IPS-11a (cell line): ENCODE results near the gene ARHGAP26.

Experiments used
- H3K4me3 ChIP-seq: one replicate; pipeline ENCODE4 v1.5.1; 2013; ENCODE audit warnings: low read depth, low read length, control low read depth

Gene ARHGAP26

DNA sequence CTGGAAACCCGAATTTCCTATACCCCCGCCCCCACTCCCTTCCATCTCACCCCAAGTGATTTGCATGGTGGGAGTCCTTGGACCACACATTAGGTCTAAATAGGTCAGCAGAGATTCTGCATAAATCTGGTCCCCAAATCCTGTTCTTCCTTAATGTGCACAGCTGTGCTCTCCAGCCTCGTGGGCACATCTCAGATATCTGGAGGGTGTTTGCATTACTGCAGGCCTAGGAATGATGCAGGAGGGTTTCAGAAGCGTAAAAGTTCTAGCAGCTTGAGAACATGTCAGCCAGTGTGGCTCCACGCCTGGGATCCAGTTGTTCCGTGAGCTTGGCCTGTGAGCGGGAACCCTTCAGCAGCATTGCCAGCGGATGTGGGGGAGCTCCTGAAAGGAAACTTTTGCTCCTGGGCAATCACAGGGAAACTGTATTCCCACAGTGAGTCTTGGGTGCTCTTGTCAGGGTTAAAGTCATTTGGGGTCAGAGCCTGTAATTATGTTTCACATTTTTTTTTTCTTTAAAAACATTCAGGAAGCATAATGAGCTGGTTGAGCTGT is 12.9 kb downstream of the ARHGAP26 start:
- H3K4me3 ChIP-seq: no peak overlapping the region

DNA sequence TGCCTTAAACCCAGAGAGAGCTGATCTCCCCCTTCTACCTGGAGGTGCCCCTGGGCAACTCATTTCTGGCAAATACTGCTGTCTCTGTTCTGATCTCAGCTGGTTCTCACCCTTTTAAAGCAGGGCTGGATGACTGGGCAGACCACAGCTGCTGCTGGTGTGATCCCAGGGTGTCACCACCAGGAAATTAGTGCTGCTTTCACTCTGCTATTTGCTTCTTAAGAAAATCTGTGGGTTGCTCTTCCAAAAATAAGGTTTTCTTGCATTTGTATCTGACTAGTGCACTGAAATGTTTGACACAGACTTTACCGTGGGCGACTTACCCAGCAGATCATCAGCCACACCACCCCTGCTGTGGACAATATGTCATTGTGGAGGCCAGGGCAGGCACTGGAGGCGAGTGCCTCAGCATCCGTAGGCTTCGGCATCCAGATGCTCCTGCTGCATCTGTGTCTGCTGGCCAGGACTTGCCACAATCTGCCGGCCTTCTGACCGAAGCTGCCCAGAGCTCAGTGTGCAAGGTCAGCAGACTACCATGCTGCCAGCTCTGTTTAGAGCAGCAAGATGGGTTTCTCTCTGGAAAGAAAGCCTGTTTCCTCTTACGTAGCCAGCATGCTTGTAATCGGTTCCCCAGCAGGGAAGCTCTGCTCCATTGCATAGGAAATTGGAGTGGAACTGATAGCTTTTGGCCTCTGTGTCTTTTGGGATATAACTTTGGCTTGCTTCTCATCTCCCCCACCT is 13.6 kb downstream of the ARHGAP26 start:
- H3K4me3 ChIP-seq: no peak overlapping the region

DNA sequence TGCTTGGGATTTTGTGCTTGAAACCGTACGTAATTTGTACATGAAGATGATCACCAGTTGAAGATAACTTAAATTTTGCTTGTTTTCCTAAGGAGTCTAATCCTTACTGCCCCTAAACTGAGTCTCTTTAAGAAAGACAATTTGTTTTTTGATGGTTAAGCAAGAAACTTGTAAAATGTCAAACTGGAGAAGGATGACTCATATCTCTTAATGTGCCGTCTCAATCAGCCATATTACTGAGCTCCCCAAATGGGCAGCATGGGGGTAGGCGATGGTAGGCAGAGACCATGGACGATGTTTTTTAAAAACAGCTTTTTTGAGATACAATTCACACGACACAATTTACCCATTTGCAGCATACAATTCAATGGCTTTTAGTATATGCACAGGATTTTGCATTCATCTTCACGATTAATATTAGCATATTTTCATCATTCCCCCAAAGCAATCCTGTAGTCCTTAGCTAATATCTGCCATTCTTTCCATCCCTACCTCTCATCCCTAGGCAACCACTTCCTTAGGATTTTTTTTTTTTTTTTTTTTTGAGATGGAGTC is 14.3 kb downstream of the ARHGAP26 start:
- no peak overlapping the region for H3K4me3 ChIP-seq

DNA sequence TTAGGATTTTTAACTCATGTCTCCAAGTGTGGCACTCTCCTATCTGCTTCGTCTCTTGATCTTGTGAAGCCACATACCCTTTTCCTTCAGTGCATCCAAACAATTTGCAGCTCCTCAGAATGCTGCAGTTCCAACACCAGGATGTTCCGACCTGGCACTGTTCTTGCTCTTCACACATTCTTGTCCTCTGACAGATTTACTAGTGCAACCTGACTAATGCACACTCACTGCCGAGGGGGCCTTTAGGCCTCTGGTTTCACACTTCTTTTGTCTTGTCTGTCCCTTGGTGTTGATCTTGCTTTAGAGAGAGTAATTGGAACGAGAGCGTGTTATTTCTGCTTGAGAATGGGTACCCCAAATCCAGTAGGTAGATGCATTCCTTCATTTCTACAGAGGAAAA is 15.0 kb downstream of the ARHGAP26 start:
- H3K4me3 ChIP-seq: no peak overlapping the region

DNA sequence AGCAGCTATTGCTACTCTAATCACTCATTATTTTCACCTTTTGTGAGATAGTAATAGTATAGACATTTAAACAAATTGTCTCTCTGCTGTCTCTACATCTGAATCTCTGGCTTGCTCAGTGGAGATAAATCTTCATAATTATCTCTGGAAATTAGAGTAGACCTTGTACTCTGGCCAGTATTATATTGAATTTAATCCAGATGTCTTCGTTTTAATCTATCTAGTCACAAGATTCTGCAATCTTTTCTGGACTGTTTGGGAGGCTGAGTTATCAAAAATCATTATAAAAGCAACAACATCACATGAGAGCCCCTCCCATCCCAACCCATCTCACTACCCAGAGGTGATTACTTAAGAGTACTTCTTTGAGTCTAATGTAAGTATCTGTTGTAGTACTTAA is 19.0 kb downstream of the ARHGAP26 start:
- H3K4me3 ChIP-seq: no peak overlapping the region

DNA sequence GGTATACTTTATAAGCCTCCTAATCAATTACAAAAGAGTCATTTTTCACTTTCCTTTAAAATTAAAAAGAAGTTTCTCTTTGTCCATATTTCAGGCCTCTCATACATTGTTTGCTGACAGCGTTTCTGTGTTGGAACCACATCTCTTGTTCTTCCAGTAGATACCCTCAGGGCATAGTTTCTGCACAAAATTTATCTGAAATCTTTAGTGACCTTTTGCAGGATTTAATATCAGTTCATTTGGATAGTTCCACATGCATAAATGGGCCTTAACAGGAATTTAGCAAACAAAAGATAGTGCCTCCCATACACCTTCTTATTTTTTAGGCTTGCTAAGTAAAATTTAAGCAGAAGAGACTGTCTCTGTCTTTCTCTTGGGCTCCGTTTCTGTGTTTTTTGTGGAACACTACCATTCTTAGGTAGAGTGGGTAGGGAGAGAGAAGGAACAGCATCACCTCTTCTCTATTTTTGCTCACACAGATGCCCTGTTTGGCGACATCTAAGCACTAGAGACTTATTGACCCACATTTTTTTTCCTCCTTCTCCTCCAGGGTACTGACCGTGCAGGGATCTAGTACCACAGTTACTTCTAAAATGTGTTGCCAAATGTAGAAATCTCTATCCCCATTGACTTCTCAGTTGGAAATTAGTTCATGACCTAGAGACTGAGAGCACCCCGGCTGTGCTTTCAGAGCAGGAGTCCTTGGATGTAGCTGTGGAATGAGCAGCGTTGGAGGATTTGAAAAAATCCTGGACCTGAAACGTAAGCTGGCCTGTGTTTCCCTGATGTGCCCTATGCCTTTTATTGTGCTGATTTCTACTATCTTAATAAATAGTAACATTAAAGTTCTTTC is 22.1 kb downstream of the ARHGAP26 start:
- no peak overlapping the region for H3K4me3 ChIP-seq

DNA sequence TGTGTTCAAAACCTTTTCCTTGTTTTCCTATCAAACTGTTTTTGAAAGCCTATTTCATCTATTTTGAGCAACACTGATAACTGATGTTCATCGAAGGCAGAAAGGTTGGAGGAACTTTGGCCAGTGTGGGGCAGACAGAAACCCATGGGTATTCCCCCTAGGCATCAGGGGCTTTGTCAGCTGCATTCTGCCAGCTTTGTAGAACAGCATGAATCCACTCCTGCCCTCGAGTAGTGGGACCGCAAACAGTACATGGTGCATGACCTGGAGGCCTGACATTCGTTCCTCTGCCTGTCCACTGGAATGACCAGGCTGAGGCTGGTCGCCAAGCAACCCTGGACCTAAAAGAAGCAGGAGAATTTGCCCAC is 22.7 kb downstream of the ARHGAP26 start:
- no peak overlapping the region for H3K4me3 ChIP-seq

DNA sequence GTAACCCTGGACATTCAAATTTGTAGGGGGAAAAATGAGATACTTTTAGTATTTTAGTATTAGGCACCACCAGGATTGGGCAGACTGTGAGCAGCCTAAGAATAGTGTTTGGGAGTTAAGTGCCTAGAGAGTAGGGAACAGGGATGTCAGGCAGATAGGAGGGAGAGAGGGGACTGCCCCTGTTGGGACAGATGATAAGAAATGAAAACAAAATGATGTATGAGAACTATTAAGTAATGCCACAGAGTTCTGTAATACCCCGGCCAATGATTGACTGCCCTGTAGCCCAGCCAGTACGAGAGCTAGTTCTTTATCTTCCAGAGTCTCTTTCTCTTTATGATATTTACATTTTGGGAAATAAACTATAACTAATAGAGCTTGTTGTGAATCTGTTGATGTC is 24.4 kb downstream of the ARHGAP26 start:
- H3K4me3 ChIP-seq: no peak overlapping the region

DNA sequence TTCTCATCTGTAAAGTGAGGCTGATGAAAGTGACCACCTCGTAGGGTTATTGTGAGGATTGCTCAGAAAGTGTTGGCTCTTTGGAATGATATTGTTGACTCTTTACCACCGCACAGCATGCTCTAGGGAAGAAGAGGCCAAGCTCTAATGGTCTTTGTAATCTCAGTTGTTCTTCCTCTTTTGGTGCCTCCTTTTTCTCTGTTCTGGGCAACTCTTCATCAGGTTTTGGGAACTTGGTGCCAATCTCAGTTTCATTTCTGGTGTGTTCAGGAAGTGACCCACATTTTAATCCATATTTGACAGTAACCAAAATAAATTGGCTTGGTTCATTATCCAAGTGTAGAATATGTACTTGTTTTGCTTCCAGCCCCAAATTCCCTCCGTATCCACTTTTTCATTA is 25.1 kb downstream of the ARHGAP26 start:
- H3K4me3 ChIP-seq: no peak overlapping the region

DNA sequence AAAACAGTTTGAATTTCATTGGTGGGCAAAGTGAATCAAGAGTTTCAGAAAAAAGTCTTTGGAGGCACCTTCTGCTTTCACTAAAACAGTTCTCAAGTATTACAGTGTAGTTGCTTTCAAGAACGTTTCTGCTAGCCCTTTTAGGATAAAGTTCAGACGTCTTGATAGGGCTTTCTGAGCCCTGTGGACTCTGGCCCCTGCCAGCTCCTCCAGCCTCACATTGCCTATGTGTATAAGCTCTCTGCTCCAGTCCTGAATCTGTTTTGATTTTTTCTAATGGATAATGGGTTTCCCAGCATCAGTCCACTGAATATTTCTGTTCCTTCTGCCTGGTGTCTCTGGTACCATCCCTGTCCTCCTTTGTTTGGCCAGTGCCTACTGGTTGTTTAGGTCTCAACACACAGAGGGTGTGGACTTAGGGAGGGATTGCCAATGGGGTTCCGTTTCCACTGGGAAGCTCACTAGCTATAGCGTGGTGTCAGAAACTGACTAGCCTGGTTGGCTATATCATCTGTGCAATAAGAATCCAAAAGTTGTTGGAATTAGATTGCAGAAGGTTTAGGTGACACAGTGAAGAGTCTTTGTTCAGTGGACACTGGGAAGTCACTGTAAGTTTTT is 26.4 kb downstream of the ARHGAP26 start:
- H3K4me3 ChIP-seq: no peak overlapping the region

DNA sequence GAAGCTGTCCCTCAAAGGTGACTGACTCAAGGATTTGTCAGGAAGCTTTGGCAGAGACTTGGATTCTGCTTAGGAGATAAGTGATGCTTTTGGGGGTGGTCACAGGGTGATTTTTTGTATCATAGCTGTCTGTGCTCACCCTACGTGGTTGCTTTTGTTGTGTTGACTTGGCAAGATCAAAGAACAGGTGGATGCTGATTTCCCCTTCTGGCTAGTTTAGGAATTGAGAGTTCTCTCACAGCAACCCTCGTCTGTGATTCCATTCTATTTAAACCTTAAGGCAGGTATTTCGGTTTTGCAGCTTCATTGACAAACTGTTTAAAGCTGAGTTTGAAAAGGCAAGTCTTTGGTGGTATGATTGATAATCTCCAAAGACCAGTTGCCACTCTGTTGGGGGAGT is 27.2 kb downstream of the ARHGAP26 start:
- no peak overlapping the region for H3K4me3 ChIP-seq

DNA sequence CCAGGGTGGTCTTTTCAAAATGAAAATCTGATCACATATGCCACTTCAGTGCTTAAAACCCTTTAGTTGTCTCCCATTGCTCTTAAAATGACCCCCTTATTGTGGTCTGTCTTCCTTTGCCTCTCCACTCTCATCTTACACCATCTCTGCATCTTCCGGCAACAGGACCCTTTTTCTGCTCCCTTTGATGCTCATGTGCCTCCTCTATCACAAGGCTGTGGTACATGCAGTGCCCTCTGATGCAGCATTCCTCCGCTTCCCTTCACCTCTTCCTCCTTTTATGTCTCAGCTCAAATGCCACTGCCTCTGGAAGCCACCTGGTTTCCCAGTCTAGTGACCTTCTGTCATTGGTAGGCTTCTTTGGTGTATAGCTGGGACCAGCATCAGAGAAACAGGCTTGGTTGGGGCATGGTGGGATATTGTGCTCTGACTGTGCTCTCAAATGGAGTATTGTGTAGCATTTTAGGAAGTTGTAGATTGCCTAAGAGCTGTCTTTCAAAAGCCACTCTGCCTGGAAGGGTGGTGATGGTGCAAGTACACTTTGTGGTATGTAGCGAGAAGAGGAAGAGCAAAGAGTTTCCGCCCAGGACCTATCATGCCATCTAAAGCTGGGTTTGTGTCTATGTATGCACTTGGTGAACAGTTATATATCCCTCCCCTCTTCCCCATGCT is 28.1 kb downstream of the ARHGAP26 start:
- no peak overlapping the region for H3K4me3 ChIP-seq

DNA sequence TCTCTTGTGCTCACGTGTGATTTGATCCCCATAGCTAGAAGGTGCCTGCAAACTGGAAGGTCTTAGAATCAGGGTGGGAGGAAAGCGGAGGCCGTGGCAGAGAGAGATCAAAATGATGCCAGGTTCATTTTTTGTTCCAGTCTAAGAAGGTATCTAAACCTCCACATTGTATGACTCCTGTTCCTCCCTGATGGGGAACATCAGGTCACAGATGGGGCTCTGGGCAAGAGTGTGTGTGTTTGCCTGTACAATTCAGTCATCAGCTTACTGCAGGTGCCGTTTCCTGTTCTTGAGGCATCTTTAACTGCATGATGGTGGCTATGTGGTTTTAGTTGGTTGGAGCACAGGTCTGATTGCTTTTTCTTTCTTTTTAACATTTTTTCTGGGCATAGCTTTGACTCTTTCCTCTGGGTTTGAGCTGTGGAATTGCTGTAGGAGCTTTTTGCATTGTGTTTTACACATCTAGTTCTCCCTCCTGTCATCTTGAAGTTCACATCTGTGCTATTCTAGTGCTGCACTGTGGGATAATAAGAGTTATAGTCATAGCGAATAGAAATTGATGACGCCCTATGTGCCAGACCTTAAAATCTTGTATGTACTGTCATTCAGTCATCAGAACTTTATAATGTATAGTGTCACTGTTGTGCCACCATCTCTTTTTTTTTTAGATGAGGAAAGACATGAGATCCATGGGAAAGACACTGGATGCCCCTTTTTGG is 30.8 kb downstream of the ARHGAP26 start:
- no peak overlapping the region for H3K4me3 ChIP-seq

DNA sequence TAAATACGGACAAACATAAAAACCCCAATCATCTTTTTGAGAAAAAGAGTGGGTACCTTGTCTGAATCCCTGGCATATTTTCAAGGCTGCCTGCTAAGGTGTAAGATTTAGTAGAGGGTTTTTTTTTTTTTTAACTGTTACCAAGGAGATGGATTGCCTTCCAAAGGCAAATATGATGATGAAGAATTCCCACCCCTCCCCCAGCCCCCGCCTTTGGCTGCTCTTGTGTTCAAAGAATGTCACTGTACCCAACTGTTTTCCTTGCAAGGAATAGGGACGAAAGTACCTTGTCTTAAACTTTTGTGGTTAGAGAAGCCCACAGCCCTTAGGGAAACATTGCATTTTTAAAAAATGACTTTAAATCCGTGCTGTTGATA is 31.3 kb downstream of the ARHGAP26 start:
- H3K4me3 ChIP-seq: no peak overlapping the region

DNA sequence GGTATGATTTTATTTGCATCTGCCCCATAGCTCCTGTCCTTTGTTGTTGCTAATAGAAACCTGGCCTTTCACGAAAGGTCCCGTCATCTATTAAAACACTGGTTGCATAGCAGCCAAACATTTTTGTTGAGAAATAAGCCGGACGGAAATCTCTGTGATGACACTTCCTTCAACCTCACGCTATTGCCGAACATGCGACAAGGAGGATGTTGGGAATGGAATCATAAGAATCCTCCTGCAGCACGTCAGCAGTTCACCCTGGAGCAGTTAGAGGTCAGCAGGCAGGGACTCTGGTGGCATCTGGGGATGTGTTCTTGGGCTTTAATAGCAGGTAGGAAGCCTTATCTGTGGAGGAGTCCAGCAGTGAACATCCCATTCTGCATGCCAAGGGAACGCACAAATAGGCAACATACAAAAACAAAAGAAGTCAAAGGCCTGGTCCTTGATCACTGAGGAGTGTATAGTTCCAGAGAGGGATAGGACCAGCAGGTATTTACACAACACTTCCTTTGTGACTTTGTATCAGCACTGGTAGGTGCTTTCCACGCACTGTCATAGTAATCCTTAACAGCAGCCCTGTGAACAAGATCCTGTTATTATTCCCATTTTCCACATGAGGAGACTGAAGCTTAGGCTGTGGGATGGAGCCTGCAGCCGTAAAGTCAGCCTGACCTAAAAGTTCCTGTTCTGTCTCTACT is 33.4 kb downstream of the ARHGAP26 start:
- H3K4me3 ChIP-seq: no peak overlapping the region

DNA sequence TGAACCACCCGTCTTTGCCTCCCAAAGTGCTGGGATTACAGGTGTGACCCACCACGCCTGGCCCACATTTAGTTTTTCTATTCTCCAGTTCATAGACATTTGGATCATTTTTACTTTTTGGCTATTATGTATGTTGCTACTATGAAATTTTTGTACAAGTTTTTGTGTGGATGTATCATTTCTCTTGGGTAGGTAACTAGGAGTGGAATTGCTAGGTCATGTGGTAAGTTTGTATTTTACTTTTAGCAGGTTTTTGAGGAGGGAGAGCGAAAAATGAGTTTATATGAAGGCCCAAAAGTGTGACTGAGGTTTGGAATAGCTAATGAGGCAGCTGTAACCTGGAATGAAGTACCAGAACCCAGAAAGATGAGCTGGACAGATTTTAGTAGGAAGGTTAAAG is 35.2 kb downstream of the ARHGAP26 start:
- no peak overlapping the region for H3K4me3 ChIP-seq

DNA sequence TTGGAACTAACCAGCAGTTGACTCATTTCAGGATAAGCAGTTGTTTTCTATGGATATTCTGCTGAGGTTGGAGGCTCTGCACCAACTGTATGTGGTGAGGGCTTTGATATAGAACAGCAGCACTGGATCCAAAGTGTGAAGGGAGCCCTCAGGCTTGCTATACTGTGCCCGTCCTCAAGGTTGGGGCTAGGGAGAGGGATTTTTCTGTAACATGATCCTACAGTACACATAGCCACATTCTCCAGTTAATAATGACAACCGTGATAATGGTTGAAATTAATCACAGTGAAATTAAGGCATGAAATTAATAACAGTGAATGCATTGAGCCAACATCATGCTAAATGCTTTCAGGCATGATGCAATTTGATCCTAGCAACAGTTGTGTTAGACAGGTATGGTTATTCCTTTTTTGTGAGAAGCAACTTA is 36.7 kb downstream of the ARHGAP26 start:
- H3K4me3 ChIP-seq: no peak overlapping the region

DNA sequence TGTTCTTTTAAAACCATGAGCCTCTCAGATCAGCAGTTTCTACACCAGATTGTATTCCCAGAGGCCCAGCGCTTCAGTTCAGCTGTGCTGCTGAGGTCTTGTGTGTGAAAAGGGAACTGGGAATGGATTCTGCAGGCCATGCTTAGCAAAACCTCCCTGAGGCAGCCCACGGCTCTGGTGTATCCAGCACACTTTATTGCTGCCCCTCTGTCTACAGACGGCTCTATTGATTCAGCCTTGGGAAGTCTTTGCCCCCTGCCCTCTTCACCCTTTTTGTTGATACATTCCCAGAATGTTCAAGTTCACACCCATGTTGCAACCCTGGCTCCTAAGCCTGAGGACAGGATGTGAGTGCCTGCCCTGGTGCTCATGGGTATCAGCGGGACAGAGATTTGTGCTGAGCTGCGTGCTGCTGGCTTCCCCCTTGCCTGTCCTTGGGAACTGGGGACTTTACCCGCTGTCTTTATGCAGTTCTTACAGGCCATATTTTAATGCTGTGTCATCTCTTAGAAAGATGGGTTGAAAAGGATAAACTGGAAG is 37.3 kb downstream of the ARHGAP26 start:
- no peak overlapping the region for H3K4me3 ChIP-seq

DNA sequence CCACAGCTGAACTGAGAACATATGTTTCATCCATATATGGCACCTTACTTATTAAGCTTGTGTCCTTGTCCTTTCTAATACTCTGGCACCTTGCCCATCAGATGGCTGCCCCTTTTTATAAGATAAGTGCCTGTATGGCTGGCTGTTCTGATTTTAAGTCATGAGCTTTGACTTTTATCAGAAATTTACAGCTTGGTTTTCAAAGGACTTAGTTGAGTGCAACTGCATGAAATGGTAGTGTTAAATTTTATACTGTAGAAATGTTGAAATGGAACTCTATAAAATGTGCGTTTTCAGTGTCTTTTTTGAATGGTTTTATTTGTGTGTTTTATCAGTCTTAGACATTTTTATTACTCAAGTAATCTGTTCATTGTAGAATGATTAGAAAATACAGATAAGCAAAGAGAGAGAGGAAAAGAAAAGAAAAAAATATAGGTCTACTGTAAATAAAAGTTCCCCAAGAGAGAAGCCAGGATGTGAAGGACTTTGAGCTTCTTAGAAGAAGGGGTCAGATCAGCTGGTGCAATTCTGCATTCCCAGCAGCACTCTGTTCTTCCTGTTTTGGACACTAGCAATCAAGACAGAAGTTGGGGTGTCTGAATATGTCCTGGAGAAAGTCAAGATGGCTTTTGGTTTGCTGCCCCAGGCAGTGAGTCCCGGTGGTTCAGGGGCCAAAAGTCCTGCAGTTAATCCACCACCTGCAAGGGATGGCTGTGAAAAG is 38.9 kb downstream of the ARHGAP26 start:
- H3K4me3 ChIP-seq: no peak overlapping the region
